Esophagus muscularis mucosa (tissue), 4 donors: ENCODE data around the gene UNC5B. TPM values are rescaled to one million over a fixed set of nuclear protein-coding genes. Genes with fewer than 3 reads are reported as not detected.

Experiments
- DNase-seq: peaks from one replicate; pipeline ENCODE4 v3.0.0-alpha.2; 2017; ENCODE audit errors: extremely low spot score
- H3K27ac ChIP-seq, 4 donors: fragments of 200-600 bp; sonication (generic); replicated peaks in 1 of 4; 1 replicate in 3 of 4; 2 replicates in 1 of 4; pipeline ENCODE4 v1.5.1; 2016 to 2019; ENCODE audit warnings: mild to moderate bottlenecking in 1 of 4
- H3K27me3 ChIP-seq, 4 donors: fragments of 200-600 bp; sonication (generic); one replicate each; pipeline versions ENCODE4 v1.5.1 to v1.6.0; 2016 to 2019
- H3K36me3 ChIP-seq, 4 donors: fragments of 200-600 bp; sonication (generic); one replicate each; pipeline ENCODE4 v1.5.1; 2016 to 2019
- H3K4me1 ChIP-seq, 4 donors: fragments of 200-600 bp; sonication (generic); one replicate each; pipeline ENCODE4 v1.5.1; 2016 to 2019
- H3K4me3 ChIP-seq, 4 donors: fragments of 200-600 bp; sonication (generic); 1 replicate in 2 of 4; 2 replicates in 2 of 4; pipeline ENCODE4 v1.5.1; 2016 to 2019; ENCODE audit warnings: mild to moderate bottlenecking in 4 of 4, moderate library complexity in 1 of 4
- H3K9me3 ChIP-seq, 4 donors: fragments of 200-600 bp; sonication (generic); 1 replicate in 3 of 4; 2 replicates in 1 of 4; pipeline ENCODE4 v1.5.1; 2016 to 2019
- EP300 ChIP-seq: sonication (generic); formaldehyde crosslinking; IDR thresholded peaks from one replicate; pipeline ENCODE4 v1.6.1; 2017; ENCODE audit warnings: antibody characterized with exemption
- POLR2A ChIP-seq: fragments of 450-650 bp; IDR thresholded peaks from one replicate; pipeline ENCODE4 v1.6.1; 2017; ENCODE audit warnings: antibody characterized with exemption, moderate library complexity, mild to moderate bottlenecking, low read depth
- POLR2AphosphoS5 ChIP-seq, 2 donors: sonication (generic); formaldehyde crosslinking; IDR thresholded peaks; one replicate each; pipeline ENCODE4 v1.6.1; 2017; ENCODE audit warnings: antibody characterized with exemption in 2 of 2
- WGBS: methylation state at CpG from one replicate; pipeline ENCODE4 v1.1.5; 2018; 5-methylcytosine and 5-hydroxymethylcytosine counted together
- intact Hi-C: fragments of 100-400 bp; cut with DNase I; formaldehyde crosslinking; loops from one replicate; pipeline ENCODE4 v1.15.1; 2023
- total RNA-seq, 4 donors: library from RNA; depleted of rRNA; stranded (reverse); fragments of >200 nt; gene quantifications; one replicate each; pipeline versions ENCODE4 v1.1.0 to v1.2.1, GENCODE V29; 2016
- TF ChIP-seq, protein P1 (sequence below), 3 experiments: fragments of 200-600 bp in 2 of 3; fragments of 450-650 bp in 1 of 3; sonication (generic) in 2 of 3; IDR thresholded peaks; one replicate each; pipeline ENCODE4 v1.5.1; 2017 to 2019; ENCODE audit warnings: antibody characterized with exemption in 3 of 3, mild to moderate bottlenecking in 2 of 3, moderate library complexity in 1 of 3

The UNC5B gene
- total RNA-seq, 4 donors from 2014 or later, result 2.1 to 3.7 (median 2.8) TPM

DNA sequence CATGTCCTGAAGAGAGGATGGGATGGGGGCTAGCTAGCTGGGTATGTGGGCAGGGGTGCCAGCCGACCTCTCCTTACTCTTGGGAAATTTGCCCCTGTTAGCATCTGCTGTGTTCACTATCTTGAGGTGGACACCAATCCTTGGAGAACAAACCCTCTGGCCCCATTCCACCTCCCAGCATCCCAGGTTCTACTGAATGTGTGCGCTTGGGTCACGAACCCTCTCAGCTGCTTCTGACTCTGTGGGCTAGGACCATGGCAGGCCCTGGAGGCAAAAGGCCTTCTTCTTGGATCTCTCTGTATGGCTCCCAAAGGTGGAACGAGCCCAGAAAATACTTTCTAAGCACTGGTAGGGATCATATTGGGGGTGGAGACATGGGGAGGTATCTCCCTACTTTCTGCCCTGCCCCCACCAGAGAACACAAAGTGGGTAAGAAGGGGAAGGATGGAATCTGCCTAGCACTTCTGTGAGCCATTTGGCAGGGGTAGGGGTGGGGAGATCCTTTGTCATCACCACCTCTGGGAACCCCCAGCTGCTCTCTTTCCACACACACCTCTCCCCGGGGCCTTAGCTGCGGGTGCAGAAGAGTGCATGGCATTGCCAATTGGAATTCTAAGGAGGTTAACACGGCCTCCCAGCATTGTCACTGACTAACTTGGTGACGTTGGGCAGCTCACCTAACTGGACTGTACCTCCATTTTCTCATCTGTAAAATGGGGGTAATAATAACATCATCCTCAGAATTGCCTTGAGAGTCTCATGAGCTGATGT, 7.7 kb downstream of the UNC5B start:
- intact Hi-C loops, result no loop called here
- no peak overlapping the region for H3K27ac ChIP-seq
- no peak overlapping the region for H3K4me3 ChIP-seq
- no peaks in the 10 kb centered on the region for H3K9me3 ChIP-seq
- H3K4me1 ChIP-seq, result peaks cover 20 to 34% (median 24%) of the 10 kb centered on the region in 4 donors
- WGBS, result 93% methylated on average over 8 of the region's 8 CpGs
- no peak for TF ChIP-seq POLR2A
- DNase-seq, result no peak
- no peaks in the 10 kb centered on the region for H3K27me3 ChIP-seq
- no peaks in the 10 kb centered on the region for H3K36me3 ChIP-seq

- no peak overlapping the region for H3K4me3 ChIP-seq
- TF ChIP-seq, protein P1, sequence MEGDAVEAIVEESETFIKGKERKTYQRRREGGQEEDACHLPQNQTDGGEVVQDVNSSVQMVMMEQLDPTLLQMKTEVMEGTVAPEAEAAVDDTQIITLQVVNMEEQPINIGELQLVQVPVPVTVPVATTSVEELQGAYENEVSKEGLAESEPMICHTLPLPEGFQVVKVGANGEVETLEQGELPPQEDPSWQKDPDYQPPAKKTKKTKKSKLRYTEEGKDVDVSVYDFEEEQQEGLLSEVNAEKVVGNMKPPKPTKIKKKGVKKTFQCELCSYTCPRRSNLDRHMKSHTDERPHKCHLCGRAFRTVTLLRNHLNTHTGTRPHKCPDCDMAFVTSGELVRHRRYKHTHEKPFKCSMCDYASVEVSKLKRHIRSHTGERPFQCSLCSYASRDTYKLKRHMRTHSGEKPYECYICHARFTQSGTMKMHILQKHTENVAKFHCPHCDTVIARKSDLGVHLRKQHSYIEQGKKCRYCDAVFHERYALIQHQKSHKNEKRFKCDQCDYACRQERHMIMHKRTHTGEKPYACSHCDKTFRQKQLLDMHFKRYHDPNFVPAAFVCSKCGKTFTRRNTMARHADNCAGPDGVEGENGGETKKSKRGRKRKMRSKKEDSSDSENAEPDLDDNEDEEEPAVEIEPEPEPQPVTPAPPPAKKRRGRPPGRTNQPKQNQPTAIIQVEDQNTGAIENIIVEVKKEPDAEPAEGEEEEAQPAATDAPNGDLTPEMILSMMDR (IDR thresholded peaks at IDR 0.05), result no peak
- TF ChIP-seq POLR2AphosphoS5 (IDR thresholded peaks at IDR 0.05) (no peak), EP300 (no peak), POLR2A (no peak)
- 90% methylated on average over 9 of the region's 12 CpGs for WGBS
- DNase-seq, result no peak
- H3K9me3 ChIP-seq, result no peaks in the 10 kb centered on the region
- H3K36me3 ChIP-seq, result no peaks in the 10 kb centered on the region
- no peak overlapping the region for H3K27ac ChIP-seq
- no peaks in the 10 kb centered on the region for H3K27me3 ChIP-seq
- H3K4me1 ChIP-seq, result peaks cover 20 to 32% (median 23%) of the 10 kb centered on the region in 4 donors
- intact Hi-C loops, result no loop called here
Observed at GRCh38 chr10:71220689-71221540, 8.5 kb downstream of the UNC5B start.

DNA sequence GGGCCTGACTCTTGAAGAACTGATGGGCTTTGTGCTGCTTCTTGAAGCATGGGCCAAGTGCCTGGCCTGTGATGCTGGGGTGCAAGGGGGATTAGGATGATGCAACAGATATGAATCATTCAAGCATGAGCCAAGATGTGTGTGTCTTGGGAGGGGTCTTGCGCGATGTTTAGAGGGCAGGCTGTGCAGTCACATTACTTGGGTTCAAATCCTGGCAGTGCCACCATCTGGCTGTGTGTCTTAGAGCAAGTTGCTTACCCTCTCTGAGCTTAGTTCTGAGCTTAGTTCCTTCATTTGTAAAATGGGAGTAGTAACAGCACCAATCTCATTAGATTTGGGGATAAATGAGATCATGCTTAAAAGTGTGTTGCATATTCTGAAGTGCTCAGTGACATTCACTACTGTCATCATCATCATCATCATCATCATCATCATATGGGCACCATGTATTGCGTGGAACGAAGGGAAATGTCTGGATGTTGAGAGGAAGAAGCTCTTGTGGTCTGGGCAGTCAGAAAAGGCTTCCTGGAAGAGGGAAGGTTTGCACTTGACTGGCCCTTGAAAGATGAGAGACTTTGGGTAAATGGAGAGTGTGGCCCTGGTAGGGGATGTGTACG, 9.3 kb downstream of the UNC5B start:
- no peak overlapping the region for H3K27ac ChIP-seq
- H3K4me1 ChIP-seq, result peaks cover 16 to 24% (median 17%) of the 10 kb centered on the region in 4 donors
- no peak for DNase-seq
- no peaks in the 10 kb centered on the region for H3K9me3 ChIP-seq
- TF ChIP-seq, protein P1 (IDR thresholded peaks at IDR 0.05), result no peak
- TF ChIP-seq EP300 (no peak), POLR2A (no peak), POLR2AphosphoS5 (IDR thresholded peaks at IDR 0.05) (no peak)
- H3K27me3 ChIP-seq, result no peaks in the 10 kb centered on the region
- intact Hi-C loops, result no loop called here
- WGBS, result 87% methylated on average over 5 of the region's 5 CpGs
- H3K36me3 ChIP-seq, result no peaks in the 10 kb centered on the region
- H3K4me3 ChIP-seq, result no peak overlapping the region

GRCh38 chr10:71222601-71223346, 10.4 kb downstream of the UNC5B start:
- Histone ChIP-seq H3K4me3 (no peak overlapping the region), H3K27me3 (no peaks in the 10 kb centered on the region), H3K27ac (no peak overlapping the region), H3K4me1 (peaks cover 5 to 19% (median 6%) of the 10 kb centered on the region in 4 donors), H3K36me3 (no peaks in the 10 kb centered on the region), H3K9me3 (no peaks in the 10 kb centered on the region)
- DNase-seq, result no peak
- 86% methylated on average over 11 of the region's 11 CpGs for WGBS
- intact Hi-C loops, result no loop called here
- TF ChIP-seq, protein P1 (IDR thresholded peaks at IDR 0.05), result no peak
- TF ChIP-seq POLR2AphosphoS5 (IDR thresholded peaks at IDR 0.05), result no peak
- no peak for TF ChIP-seq POLR2A
- no peak for TF ChIP-seq EP300
